Ishikawa (cell line): ENCODE data around the gene HDGFL1.

ENCODE experiments used
- CEBPB ChIP-seq: IDR thresholded peaks from 2 replicates; pipeline ENCODE4 v1.6.1; 2012
- CREB1 ChIP-seq: IDR thresholded peaks from 2 replicates; pipeline ENCODE4 v1.6.1; 2012; ENCODE audit warnings: low read depth
- EGR1 ChIP-seq: IDR thresholded peaks from 2 replicates; pipeline ENCODE4 v1.6.1; 2012
- EP300 ChIP-seq: IDR thresholded peaks from 2 replicates; pipeline ENCODE4 v1.6.1; 2012; ENCODE audit warnings: borderline replicate concordance
- FOXM1 ChIP-seq: IDR thresholded peaks from 2 replicates; pipeline ENCODE4 v1.6.1; 2012; ENCODE audit warnings: low read depth, borderline replicate concordance
- MAX ChIP-seq: IDR thresholded peaks from 2 replicates; pipeline ENCODE4 v1.6.1; 2012
- NFIC ChIP-seq: IDR thresholded peaks from 2 replicates; pipeline ENCODE4 v1.6.1; 2012
- RAD21 ChIP-seq: IDR thresholded peaks from 2 replicates; pipeline ENCODE4 v1.6.1; 2012; ENCODE audit warnings: low read depth
- REST ChIP-seq: IDR thresholded peaks from 2 replicates; pipeline ENCODE4 v1.6.1; 2012; ENCODE audit warnings: low read depth, mild to moderate bottlenecking
- TAF1 ChIP-seq: IDR thresholded peaks from 2 replicates; pipeline ENCODE4 v1.6.1; 2012; ENCODE audit warnings: low read depth, mild to moderate bottlenecking
- TCF12 ChIP-seq: IDR thresholded peaks from 2 replicates; pipeline ENCODE4 v1.6.1; 2012; ENCODE audit warnings: low read depth
- TEAD4 ChIP-seq: IDR thresholded peaks from 2 replicates; pipeline ENCODE4 v1.6.1; 2012
- USF1 ChIP-seq: IDR thresholded peaks from 2 replicates; pipeline ENCODE4 v1.6.1; 2012
- YY1 ChIP-seq: IDR thresholded peaks from 2 replicates; pipeline ENCODE4 v1.6.1; 2012; ENCODE audit warnings: low read depth
- ZBTB7A ChIP-seq: IDR thresholded peaks from 2 replicates; pipeline ENCODE4 v1.6.1; 2012; ENCODE audit warnings: low read depth

Gene HDGFL1

GRCh38 chr6:22610127-22610526 is 40.8 kb downstream of the HDGFL1 start:
- TF ChIP-seq EGR1: no peak
- TF ChIP-seq YY1: no peak
- no peak for TF ChIP-seq TAF1
- TF ChIP-seq MAX: no peak
- TF ChIP-seq RAD21: no peak
- no peak for TF ChIP-seq CEBPB
- TF ChIP-seq TCF12: no peak
- TF ChIP-seq FOXM1: no peak
- no peak for TF ChIP-seq ZBTB7A
- no peak for TF ChIP-seq EP300
- TF ChIP-seq USF1: no peak

GRCh38 chr6:22612236-22612635 is 42.9 kb downstream of the HDGFL1 start:
- TF ChIP-seq EGR1 (no peak), YY1 (no peak), REST (no peak), NFIC (no peak), EP300 (no peak), MAX (no peak), FOXM1 (no peak), ZBTB7A (no peak), TAF1 (no peak), RAD21 (no peak), CREB1 (no peak), USF1 (no peak), TCF12 (no peak), CEBPB (no peak), TEAD4 (no peak)

GRCh38 chr6:22613051-22613450 is 43.7 kb downstream of the HDGFL1 start:
- TF ChIP-seq ZBTB7A (no peak), USF1 (no peak), YY1 (no peak), MAX (no peak)

GRCh38 chr6:22613695-22614094 is 44.3 kb downstream of the HDGFL1 start:
- TF ChIP-seq TCF12: no peak
- no peak for TF ChIP-seq REST
- no peak for TF ChIP-seq CREB1
- no peak for TF ChIP-seq TAF1
- TF ChIP-seq ZBTB7A: no peak

- no peak for TF ChIP-seq USF1
- no peak for TF ChIP-seq MAX
- no peak for TF ChIP-seq REST
- TF ChIP-seq NFIC: no peak
- no peak for TF ChIP-seq FOXM1
- TF ChIP-seq YY1: no peak
- TF ChIP-seq TAF1: no peak
- no peak for TF ChIP-seq CREB1
- no peak for TF ChIP-seq TEAD4
- TF ChIP-seq EP300: no peak
- no peak for TF ChIP-seq CEBPB
- TF ChIP-seq RAD21: no peak
- no peak for TF ChIP-seq EGR1
- no peak for TF ChIP-seq TCF12
- TF ChIP-seq ZBTB7A: no peak
Measured at GRCh38 chr6:22614547-22614946, 45.2 kb downstream of the HDGFL1 start.
